Measurements from ENCODE around the gene EIF4B. TPM values are rescaled to one million over a fixed set of nuclear protein-coding genes. Genes with fewer than 3 reads are reported as not detected.

EIF4B gene
- total and polyA plus RNA-seq, 2 of the 8 experiments (the other 6 are each of a cell fraction or from before 2014, with no cell fraction given) = 269 to 816 TPM

DNA sequence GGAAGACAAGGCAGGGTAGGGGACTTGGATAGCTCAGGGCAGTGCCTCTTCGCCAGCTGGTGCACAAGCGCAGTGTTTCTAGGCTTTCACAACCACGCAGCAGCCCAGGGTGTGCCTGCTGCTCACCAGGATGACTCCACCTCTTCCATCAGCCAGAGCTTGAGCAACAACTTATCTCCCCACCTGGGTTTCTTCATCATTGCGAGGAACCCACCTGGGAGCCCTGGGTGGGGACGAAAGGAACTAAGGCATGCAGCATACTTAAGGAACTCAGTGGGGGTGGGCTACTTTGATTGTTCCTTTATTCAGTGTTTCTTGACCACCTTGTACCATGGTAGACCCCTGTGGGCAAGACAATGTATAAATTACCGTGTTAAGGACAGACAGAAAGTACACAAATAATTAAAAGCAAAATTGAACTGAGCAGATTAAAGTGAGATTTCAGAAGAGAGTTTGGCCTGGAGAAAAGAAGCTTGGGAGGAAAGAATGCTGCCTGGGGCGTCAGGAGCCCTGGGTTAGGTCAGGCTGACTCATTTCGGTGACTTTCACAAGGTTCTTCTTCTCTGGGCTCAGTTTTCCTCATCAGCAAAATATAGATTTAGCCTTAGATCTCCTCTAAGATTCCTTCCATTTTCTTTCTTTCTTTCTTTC, 34.5 kb upstream of the EIF4B start (continued):
- TF ChIP-seq, protein P1, sequence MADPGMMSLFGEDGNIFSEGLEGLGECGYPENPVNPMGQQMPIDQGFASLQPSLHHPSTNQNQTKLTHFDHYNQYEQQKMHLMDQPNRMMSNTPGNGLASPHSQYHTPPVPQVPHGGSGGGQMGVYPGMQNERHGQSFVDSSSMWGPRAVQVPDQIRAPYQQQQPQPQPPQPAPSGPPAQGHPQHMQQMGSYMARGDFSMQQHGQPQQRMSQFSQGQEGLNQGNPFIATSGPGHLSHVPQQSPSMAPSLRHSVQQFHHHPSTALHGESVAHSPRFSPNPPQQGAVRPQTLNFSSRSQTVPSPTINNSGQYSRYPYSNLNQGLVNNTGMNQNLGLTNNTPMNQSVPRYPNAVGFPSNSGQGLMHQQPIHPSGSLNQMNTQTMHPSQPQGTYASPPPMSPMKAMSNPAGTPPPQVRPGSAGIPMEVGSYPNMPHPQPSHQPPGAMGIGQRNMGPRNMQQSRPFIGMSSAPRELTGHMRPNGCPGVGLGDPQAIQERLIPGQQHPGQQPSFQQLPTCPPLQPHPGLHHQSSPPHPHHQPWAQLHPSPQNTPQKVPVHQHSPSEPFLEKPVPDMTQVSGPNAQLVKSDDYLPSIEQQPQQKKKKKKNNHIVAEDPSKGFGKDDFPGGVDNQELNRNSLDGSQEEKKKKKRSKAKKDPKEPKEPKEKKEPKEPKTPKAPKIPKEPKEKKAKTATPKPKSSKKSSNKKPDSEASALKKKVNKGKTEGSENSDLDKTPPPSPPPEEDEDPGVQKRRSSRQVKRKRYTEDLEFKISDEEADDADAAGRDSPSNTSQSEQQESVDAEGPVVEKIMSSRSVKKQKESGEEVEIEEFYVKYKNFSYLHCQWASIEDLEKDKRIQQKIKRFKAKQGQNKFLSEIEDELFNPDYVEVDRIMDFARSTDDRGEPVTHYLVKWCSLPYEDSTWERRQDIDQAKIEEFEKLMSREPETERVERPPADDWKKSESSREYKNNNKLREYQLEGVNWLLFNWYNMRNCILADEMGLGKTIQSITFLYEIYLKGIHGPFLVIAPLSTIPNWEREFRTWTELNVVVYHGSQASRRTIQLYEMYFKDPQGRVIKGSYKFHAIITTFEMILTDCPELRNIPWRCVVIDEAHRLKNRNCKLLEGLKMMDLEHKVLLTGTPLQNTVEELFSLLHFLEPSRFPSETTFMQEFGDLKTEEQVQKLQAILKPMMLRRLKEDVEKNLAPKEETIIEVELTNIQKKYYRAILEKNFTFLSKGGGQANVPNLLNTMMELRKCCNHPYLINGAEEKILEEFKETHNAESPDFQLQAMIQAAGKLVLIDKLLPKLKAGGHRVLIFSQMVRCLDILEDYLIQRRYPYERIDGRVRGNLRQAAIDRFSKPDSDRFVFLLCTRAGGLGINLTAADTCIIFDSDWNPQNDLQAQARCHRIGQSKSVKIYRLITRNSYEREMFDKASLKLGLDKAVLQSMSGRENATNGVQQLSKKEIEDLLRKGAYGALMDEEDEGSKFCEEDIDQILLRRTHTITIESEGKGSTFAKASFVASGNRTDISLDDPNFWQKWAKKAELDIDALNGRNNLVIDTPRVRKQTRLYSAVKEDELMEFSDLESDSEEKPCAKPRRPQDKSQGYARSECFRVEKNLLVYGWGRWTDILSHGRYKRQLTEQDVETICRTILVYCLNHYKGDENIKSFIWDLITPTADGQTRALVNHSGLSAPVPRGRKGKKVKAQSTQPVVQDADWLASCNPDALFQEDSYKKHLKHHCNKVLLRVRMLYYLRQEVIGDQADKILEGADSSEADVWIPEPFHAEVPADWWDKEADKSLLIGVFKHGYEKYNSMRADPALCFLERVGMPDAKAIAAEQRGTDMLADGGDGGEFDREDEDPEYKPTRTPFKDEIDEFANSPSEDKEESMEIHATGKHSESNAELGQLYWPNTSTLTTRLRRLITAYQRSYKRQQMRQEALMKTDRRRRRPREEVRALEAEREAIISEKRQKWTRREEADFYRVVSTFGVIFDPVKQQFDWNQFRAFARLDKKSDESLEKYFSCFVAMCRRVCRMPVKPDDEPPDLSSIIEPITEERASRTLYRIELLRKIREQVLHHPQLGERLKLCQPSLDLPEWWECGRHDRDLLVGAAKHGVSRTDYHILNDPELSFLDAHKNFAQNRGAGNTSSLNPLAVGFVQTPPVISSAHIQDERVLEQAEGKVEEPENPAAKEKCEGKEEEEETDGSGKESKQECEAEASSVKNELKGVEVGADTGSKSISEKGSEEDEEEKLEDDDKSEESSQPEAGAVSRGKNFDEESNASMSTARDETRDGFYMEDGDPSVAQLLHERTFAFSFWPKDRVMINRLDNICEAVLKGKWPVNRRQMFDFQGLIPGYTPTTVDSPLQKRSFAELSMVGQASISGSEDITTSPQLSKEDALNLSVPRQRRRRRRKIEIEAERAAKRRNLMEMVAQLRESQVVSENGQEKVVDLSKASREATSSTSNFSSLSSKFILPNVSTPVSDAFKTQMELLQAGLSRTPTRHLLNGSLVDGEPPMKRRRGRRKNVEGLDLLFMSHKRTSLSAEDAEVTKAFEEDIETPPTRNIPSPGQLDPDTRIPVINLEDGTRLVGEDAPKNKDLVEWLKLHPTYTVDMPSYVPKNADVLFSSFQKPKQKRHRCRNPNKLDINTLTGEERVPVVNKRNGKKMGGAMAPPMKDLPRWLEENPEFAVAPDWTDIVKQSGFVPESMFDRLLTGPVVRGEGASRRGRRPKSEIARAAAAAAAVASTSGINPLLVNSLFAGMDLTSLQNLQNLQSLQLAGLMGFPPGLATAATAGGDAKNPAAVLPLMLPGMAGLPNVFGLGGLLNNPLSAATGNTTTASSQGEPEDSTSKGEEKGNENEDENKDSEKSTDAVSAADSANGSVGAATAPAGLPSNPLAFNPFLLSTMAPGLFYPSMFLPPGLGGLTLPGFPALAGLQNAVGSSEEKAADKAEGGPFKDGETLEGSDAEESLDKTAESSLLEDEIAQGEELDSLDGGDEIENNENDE (IDR thresholded peaks at IDR 0.05; ENCODE audit: insufficient replicate concordance, low read length) = no peak
- TF ChIP-seq BRCA1 (IDR thresholded peaks at IDR 0.05; ENCODE audit: low read depth, low read length) (no peak), RBBP5 (IDR thresholded peaks at IDR 0.05; ENCODE audit: borderline replicate concordance, low read depth, low read length) (no peak), BCL11A (IDR thresholded peaks at IDR 0.05; ENCODE audit: low read depth in 2 of 2, low read length in 2 of 2) (no peak), KDM4A (IDR thresholded peaks at IDR 0.05; ENCODE audit: low read depth, low read length, severe bottlenecking) (no peak), JUND (IDR thresholded peaks at IDR 0.05; ENCODE audit: low read length) (0 out of 2 replicates have a peak, but pooled peaks have one; percentile 30), NRF1 (IDR thresholded peaks at IDR 0.05; ENCODE audit: low read depth, low read length) (no peak), POLR2A (IDR thresholded peaks at IDR 0.05; ENCODE audit: control extremely low read depth in 1 of 2, low read depth in 2 of 2, low read length in 2 of 2) (no peak), TEAD4 (IDR thresholded peaks at IDR 0.05; ENCODE audit: low read depth, low read length) (no peak), ASH2L (IDR thresholded peaks at IDR 0.05; ENCODE audit: low read length) (no peak)
- TF ChIP-seq, protein P2, sequence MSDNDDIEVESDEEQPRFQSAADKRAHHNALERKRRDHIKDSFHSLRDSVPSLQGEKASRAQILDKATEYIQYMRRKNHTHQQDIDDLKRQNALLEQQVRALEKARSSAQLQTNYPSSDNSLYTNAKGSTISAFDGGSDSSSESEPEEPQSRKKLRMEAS (IDR thresholded peaks at IDR 0.05) = no peak
